GM19467 (cell line): ENCODE data around the gene ARHGDIB.

Experiments used
- ATAC-seq: cut with Tn5 transposase; IDR thresholded peaks from one replicate; pipeline ENCODE4 v1.9.1; 2021; ENCODE audit warnings: mild to moderate bottlenecking, moderate library complexity; ENCODE audit not compliant: unreplicated experiment

Gene ARHGDIB

GRCh38 chr12:14934511-14934910 is 26.9 kb downstream of the ARHGDIB start:
- ATAC-seq: no peak

- no peak for ATAC-seq
Observed at GRCh38 chr12:14931791-14932560, 29.4 kb downstream of the ARHGDIB start.

- no peak for ATAC-seq
Observed at GRCh38 chr12:14931359-14931758, 30.0 kb downstream of the ARHGDIB start.

- ATAC-seq: no peak
Observed at GRCh38 chr12:14930299-14930698, 31.1 kb downstream of the ARHGDIB start.

GRCh38 chr12:14928931-14929330 is 32.5 kb downstream of the ARHGDIB start:
- no peak for ATAC-seq

GRCh38 chr12:14927267-14927666 is 34.1 kb downstream of the ARHGDIB start:
- ATAC-seq: no peak

- ATAC-seq: no peak
Observed at GRCh38 chr12:14924541-14924940, 36.9 kb downstream of the ARHGDIB start.

GRCh38 chr12:14923944-14924343 is 37.5 kb downstream of the ARHGDIB start:
- no peak for ATAC-seq

- ATAC-seq: no peak
Observed at GRCh38 chr12:14921218-14921617, 40.2 kb downstream of the ARHGDIB start.

GRCh38 chr12:14920475-14921126 is 40.8 kb downstream of the ARHGDIB start:
- no peak for ATAC-seq

GRCh38 chr12:14919455-14919854 is 41.9 kb downstream of the ARHGDIB start:
- no peak for ATAC-seq

- no peak for ATAC-seq
Observed at GRCh38 chr12:14915736-14916135, 45.7 kb downstream of the ARHGDIB start.

- ATAC-seq: no peak
Observed at GRCh38 chr12:14913381-14913781, 48.0 kb downstream of the ARHGDIB start.

GRCh38 chr12:14911131-14911530 is 50.3 kb downstream of the ARHGDIB start:
- ATAC-seq: no peak

- ATAC-seq: no peak
Observed at GRCh38 chr12:14910090-14910915, 51.1 kb downstream of the ARHGDIB start.

- ATAC-seq: no peak
Observed at GRCh38 chr12:14907953-14908352, 53.4 kb downstream of the ARHGDIB start.

- ATAC-seq: no peak
Observed at GRCh38 chr12:14906114-14906513, 55.3 kb downstream of the ARHGDIB start.

GRCh38 chr12:14905269-14906004 is 56.0 kb downstream of the ARHGDIB start:
- ATAC-seq: no peak

- ATAC-seq: no peak
Observed at GRCh38 chr12:14904854-14905253, 56.5 kb downstream of the ARHGDIB start.

- ATAC-seq: no peak
Observed at GRCh38 chr12:14903386-14904098, 57.9 kb downstream of the ARHGDIB start.
